CD4-positive, alpha-beta T cell (primary cell): ENCODE measurements around the gene FGF14. TPM values are rescaled to one million over a fixed set of nuclear protein-coding genes. Genes with fewer than 3 reads are reported as not detected.

ENCODE experiments used
- ATAC-seq: fragments of 200-7000 bp; cut with Tn5 transposase; one replicate; pipeline ENCODE4 v1.10.0; 2022; ENCODE audit warnings: mild to moderate bottlenecking; ENCODE audit not compliant: poor library complexity
- CTCF ChIA-PET: fragments of 350-600 bp; sonication (Branson Sonifier 250); formaldehyde crosslinking; loops from one replicate; lab custom pipeline; 2021; ENCODE audit warnings: antibody characterized with exemption, inconsistent platforms; lab: Charles Lee
- POLR2A ChIA-PET: fragments of 350-600 bp; sonication (Branson Sonifier 250); formaldehyde crosslinking; loops from one replicate; lab custom pipeline; 2021; ENCODE audit warnings: antibody characterized with exemption, inconsistent platforms; lab: Charles Lee
- DNase-seq, 14 experiments: peaks; one replicate each; pipeline ENCODE4 v3.0.0-alpha.2; 2013 to 2020; ENCODE audit warnings: mixed read lengths in 2 of 14
- H3K27ac ChIP-seq, 2 donors: one replicate each; pipeline versions ENCODE4 v1.5.1 to v1.7.0; 2013; ENCODE audit warnings: low read length in 2 of 2, low read depth in 1 of 2, mild to moderate bottlenecking in 1 of 2
- H3K27me3 ChIP-seq, 2 experiments: 1 replicate in 1 of 2; 2 replicates in 1 of 2; pipeline versions ENCODE4 v1.6.1 to v1.7.0; 2013; ENCODE audit warnings: low read length in 2 of 2, control low read depth in 1 of 2, mild to moderate bottlenecking in 1 of 2, moderate library complexity in 1 of 2; ENCODE audit not compliant: insufficient read depth in 2 of 2, control insufficient read depth in 1 of 2
- H3K36me3 ChIP-seq: one replicate; pipeline ENCODE4 v1.6.1; 2013; ENCODE audit warnings: low read length, control low read depth; ENCODE audit not compliant: insufficient read depth
- H3K4me1 ChIP-seq: one replicate; pipeline ENCODE4 v1.6.1; 2013; ENCODE audit warnings: low read length, control low read depth; ENCODE audit not compliant: insufficient read depth
- H3K4me3 ChIP-seq: one replicate; pipeline ENCODE4 v1.5.1; 2013; ENCODE audit warnings: mild to moderate bottlenecking, low read length, moderate library complexity
- H3K9me3 ChIP-seq, 2 experiments: 1 replicate in 1 of 2; 2 replicates in 1 of 2; pipeline versions ENCODE4 v1.6.1 to v1.7.0; 2013; ENCODE audit warnings: low read length in 2 of 2, mild to moderate bottlenecking in 2 of 2, control low read depth in 1 of 2, moderate library complexity in 1 of 2; ENCODE audit not compliant: control insufficient read depth in 1 of 2, insufficient read depth in 1 of 2
- H3K27ac Mint-ChIP-seq: one replicate; pipeline ENCODE4 v1.8.0; 2020; ENCODE audit warnings: mixed read lengths
- H3K27me3 Mint-ChIP-seq: one replicate; pipeline ENCODE4 v1.8.0; 2021; ENCODE audit warnings: mixed read lengths
- H3K36me3 Mint-ChIP-seq: one replicate; pipeline ENCODE4 v1.8.0; 2021; ENCODE audit warnings: low read depth, mixed read lengths
- H3K4me1 Mint-ChIP-seq: one replicate; pipeline ENCODE4 v1.8.0; 2021; ENCODE audit warnings: low read depth, mixed read lengths
- H3K4me3 Mint-ChIP-seq: one replicate; pipeline ENCODE4 v1.8.0; 2020; ENCODE audit warnings: mild to moderate bottlenecking, mixed read lengths
- H3K9me3 Mint-ChIP-seq: one replicate; pipeline ENCODE4 v1.8.0; 2020; ENCODE audit warnings: mixed read lengths
- CTCF ChIP-seq: fragments of 200-600 bp; IDR thresholded peaks from one replicate; pipeline ENCODE4 v1.8.0; 2022; ENCODE audit warnings: antibody characterized with exemption, mild to moderate bottlenecking
- intact Hi-C, 2 experiments: fragments of 100-400 bp; cut with DNase I in 1 of 2; cut with micrococcal nuclease in 1 of 2; formaldehyde crosslinking; loops; one replicate each; pipeline versions ENCODE4 v1.15.1 to v1.9.0; 2023 to 2025; cut with DNase I, micrococcal nuclease
- total RNA-seq, 174 experiments: library from RNA in 2 of 174; stranded (reverse) in 2 of 174; gene quantifications; one replicate each; pipeline ENCODE4 v1.2.3 and lab custom pipeline; 2021 to 2026

The FGF14 gene
- total RNA-seq, 2 experiments from 2014 or later = not detected

GRCh38 chr13:102355251-102355650 is 46.6 kb downstream of the FGF14 start:
- H3K9me3 Mint-ChIP-seq = no peaks in the 10 kb centered on the region
- H3K9me3 ChIP-seq = no peaks in the 10 kb centered on the region
- H3K4me1 ChIP-seq = no peaks in the 10 kb centered on the region
- no peaks in the 10 kb centered on the region for H3K36me3 ChIP-seq
- ChIA-PET POLR2A (no interaction called here), CTCF (no interaction called here)
- H3K36me3 Mint-ChIP-seq = no peaks in the 10 kb centered on the region
- no peak overlapping the region for H3K27ac ChIP-seq
- no peak overlapping the region for H3K27ac Mint-ChIP-seq
- H3K4me3 ChIP-seq = no peak overlapping the region
- H3K4me1 Mint-ChIP-seq = no peaks in the 10 kb centered on the region
- H3K27me3 Mint-ChIP-seq = peaks cover 28% of the 10 kb centered on the region
- H3K27me3 ChIP-seq = no peaks in the 10 kb centered on the region
- intact Hi-C loops = no loop called here
- TF ChIP-seq CTCF = no peak
- DNase-seq (no peak), ATAC-seq (no peak)
- no peak overlapping the region for H3K4me3 Mint-ChIP-seq

GRCh38 chr13:102354011-102354410 is 47.8 kb downstream of the FGF14 start:
- no peaks in the 10 kb centered on the region for H3K9me3 Mint-ChIP-seq
- no peak overlapping the region for H3K27ac Mint-ChIP-seq
- no peaks in the 10 kb centered on the region for H3K4me1 Mint-ChIP-seq
- no peaks in the 10 kb centered on the region for H3K36me3 Mint-ChIP-seq
- intact Hi-C loops = no loop called here
- TF ChIP-seq CTCF = no peak
- H3K4me3 ChIP-seq = no peak overlapping the region
- no peaks in the 10 kb centered on the region for H3K4me1 ChIP-seq
- POLR2A ChIA-PET = no interaction called here
- CTCF ChIA-PET = no interaction called here
- H3K27me3 Mint-ChIP-seq = peaks cover 27% of the 10 kb centered on the region
- H3K9me3 ChIP-seq = no peaks in the 10 kb centered on the region
- H3K36me3 ChIP-seq = no peaks in the 10 kb centered on the region
- no peaks in the 10 kb centered on the region for H3K27me3 ChIP-seq
- ATAC-seq = no peak
- H3K27ac ChIP-seq = no peak overlapping the region
- DNase-seq = no peak
- no peak overlapping the region for H3K4me3 Mint-ChIP-seq

GRCh38 chr13:102351521-102351920 is 50.3 kb downstream of the FGF14 start:
- Histone ChIP-seq H3K4me1 (no peaks in the 10 kb centered on the region), H3K27me3 (peaks cover 0 to 9% of the 10 kb centered on the region in 2 experiments), H3K36me3 (no peaks in the 10 kb centered on the region), H3K4me3 (no peak overlapping the region), H3K9me3 (no peaks in the 10 kb centered on the region), H3K27ac (no peak overlapping the region)
- intact Hi-C loops = no loop called here
- POLR2A ChIA-PET = no interaction called here
- DNase-seq (no peak), ATAC-seq (no peak)
- TF ChIP-seq CTCF = no peak
- H3K4me1 Mint-ChIP-seq = no peaks in the 10 kb centered on the region
- H3K4me3 Mint-ChIP-seq = no peak overlapping the region
- H3K27me3 Mint-ChIP-seq = peaks cover 35% of the 10 kb centered on the region
- CTCF ChIA-PET = no interaction called here
- H3K36me3 Mint-ChIP-seq = no peaks in the 10 kb centered on the region
- no peak overlapping the region for H3K27ac Mint-ChIP-seq
- no peaks in the 10 kb centered on the region for H3K9me3 Mint-ChIP-seq
